ENCODE measurements around the gene RYK.
"Not testable (repeated sequence)": the region's sequence is repeated elsewhere in the genome, so short reads cannot be mapped to it uniquely, and the experiment has no call there.

RYK gene

DNA sequence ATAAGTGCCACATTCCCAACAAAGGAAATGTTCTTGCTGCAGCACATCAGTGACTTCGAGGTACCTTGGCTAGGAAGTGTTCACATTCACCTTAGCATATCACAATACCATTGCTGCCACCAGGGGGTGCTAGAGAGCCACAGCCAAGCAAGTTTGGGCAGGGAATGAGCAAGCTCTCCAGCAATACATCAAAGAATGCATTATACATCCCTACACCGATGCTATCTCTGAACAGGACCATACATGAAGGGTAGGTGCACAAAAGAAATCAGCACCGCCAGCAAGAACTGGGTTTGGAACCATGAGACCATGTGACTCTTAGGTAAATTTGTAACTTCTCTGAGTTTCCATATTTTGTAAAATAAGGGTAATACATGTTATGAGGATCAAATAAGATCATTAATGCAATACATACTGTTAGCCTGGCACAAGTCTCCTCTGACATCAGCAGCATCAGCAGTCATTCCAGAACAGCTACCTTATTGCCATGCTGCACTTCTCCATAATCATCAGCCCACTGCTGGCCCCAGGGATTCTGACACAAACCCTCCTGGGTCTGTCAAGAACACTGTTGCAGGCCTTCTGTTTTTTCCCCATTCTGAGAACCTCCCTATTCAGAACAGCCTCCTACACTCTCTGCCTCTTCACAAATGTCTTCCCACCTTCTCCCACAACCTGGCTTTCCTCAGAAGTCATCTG is 37.5 kb downstream of the RYK start:
- Histone ChIP-seq H3K27ac (no peak overlapping the region), H3K4me1 (ENCODE audit: control insufficient read depth in 1 of 2, insufficient read depth in 1 of 2, low read depth in 1 of 2, low read length in 1 of 2) (no peaks in the 10 kb centered on the region), H3K36me3 (peaks cover 13% of the 10 kb centered on the region), H3K9me3 (no peaks in the 10 kb centered on the region), H3K27me3 (no peaks in the 10 kb centered on the region), H3K4me3 (ENCODE audit: low read depth in 1 of 2, low read length in 1 of 2) (no peak overlapping the region)
- TF ChIP-seq CTCF (IDR thresholded peaks at IDR 0.05) = peak; percentile 80

GRCh38 chr3:134211797-134212196 is 38.9 kb downstream of the RYK start:
- H3K27ac ChIP-seq = no peak overlapping the region
- no peaks in the 10 kb centered on the region for H3K9me3 ChIP-seq
- no peak for TF ChIP-seq CTCF (IDR thresholded peaks at IDR 0.05)
- no peaks in the 10 kb centered on the region for H3K4me1 ChIP-seq (ENCODE audit: control insufficient read depth in 1 of 2, insufficient read depth in 1 of 2, low read depth in 1 of 2, low read length in 1 of 2)
- H3K4me3 ChIP-seq (ENCODE audit: low read depth in 1 of 2, low read length in 1 of 2) = no peak overlapping the region
- peaks cover 19% of the 10 kb centered on the region for H3K36me3 ChIP-seq
- H3K27me3 ChIP-seq = no peaks in the 10 kb centered on the region

- H3K36me3 ChIP-seq = peaks cover 22% of the 10 kb centered on the region
- H3K27ac ChIP-seq = no peak overlapping the region
- no peak overlapping the region for H3K4me3 ChIP-seq (ENCODE audit: low read depth in 1 of 2, low read length in 1 of 2)
- no peaks in the 10 kb centered on the region for H3K4me1 ChIP-seq (ENCODE audit: control insufficient read depth in 1 of 2, insufficient read depth in 1 of 2, low read depth in 1 of 2, low read length in 1 of 2)
- TF ChIP-seq CTCF (IDR thresholded peaks at IDR 0.05) = no peak
- no peaks in the 10 kb centered on the region for H3K9me3 ChIP-seq
- no peaks in the 10 kb centered on the region for H3K27me3 ChIP-seq
Observed at GRCh38 chr3:134205451-134205850, 45.2 kb downstream of the RYK start.

DNA sequence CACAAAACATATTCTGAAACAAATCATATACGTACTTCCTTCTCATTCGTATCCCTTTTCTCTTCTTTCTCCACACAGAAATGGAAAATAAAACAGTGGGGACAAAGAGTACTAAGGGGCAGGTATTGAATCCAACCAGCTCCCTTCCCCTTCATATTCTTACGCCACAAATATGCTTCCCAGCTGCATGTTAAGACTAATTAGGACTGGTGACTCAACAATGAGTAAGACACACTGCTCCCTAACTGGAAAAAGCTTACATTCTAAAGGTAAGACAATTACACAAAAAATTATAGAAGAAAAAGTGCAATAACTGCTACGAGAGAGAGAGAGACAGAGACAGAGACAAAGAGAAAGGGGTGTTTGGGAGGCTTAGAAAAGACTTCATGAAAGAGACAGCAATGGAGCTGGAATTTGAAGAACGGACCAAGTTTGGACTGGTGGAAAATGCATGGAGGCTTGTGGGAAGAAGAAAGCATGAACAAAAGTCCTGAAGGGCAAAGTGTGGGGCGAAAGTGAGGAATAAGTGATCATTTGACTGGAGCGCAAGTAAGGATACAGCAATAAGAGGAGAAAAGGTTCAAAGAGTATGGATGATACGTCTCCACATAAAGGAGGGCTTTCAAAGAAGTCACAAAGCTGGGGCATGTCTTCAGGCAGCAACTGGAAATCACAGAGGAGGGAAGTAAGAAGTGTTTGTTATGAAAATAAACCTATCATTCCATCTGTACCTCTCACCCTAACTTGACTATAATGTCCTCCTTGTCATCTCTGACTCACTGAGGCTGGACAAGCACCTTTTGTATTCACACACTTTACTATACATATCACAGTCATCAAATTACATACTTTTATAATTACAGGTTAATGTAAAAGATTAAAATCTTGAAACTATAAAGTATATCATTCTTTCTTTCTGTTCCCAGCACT is 49.2 kb downstream of the RYK start:
- no peaks in the 10 kb centered on the region for H3K27me3 ChIP-seq
- H3K4me3 ChIP-seq (ENCODE audit: low read depth in 1 of 2, low read length in 1 of 2) = no peak overlapping the region

GRCh38 chr3:134199880-134200279 is 50.8 kb downstream of the RYK start:
- H3K36me3 ChIP-seq = peaks cover 25% of the 10 kb centered on the region
- not testable (repeated sequence) for H3K27me3 ChIP-seq; H3K9me3 ChIP-seq; H3K27ac ChIP-seq; H3K4me1 ChIP-seq (ENCODE audit: control insufficient read depth in 1 of 2, insufficient read depth in 1 of 2, low read depth in 1 of 2, low read length in 1 of 2); H3K4me3 ChIP-seq (ENCODE audit: low read depth in 1 of 2, low read length in 1 of 2)

More for the DNA sequence above, 49.2 kb downstream of the RYK start:
- Histone ChIP-seq H3K27ac (no peak overlapping the region), H3K36me3 (peaks cover 26% of the 10 kb centered on the region), H3K4me1 (ENCODE audit: control insufficient read depth in 1 of 2, insufficient read depth in 1 of 2, low read depth in 1 of 2, low read length in 1 of 2) (no peaks in the 10 kb centered on the region), H3K9me3 (no peaks in the 10 kb centered on the region)
- TF ChIP-seq CTCF (IDR thresholded peaks at IDR 0.05) = no peak

DNA sequence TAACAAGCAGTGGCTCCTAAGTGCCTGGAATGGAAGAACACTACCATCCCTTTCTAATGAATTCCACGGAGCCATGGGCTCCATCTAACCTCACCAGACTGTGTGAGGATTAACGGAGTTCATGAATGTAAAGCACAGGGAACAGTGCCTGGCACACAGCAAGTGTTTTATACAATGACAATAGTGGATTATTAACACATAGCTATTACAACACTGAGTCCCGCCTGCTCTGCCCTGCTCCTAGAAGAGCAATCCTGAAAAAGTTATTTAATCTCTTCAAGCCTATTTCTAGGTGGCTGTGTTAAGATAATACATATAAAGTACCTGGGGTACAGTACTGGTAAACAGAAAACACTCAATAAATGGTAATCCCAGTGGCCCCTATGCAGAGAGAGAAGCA is 51.4 kb downstream of the RYK start:
- no peak overlapping the region for H3K4me3 ChIP-seq (ENCODE audit: low read depth in 1 of 2, low read length in 1 of 2)
- no peak for TF ChIP-seq CTCF (IDR thresholded peaks at IDR 0.05)
- H3K9me3 ChIP-seq = no peaks in the 10 kb centered on the region
- no peak overlapping the region for H3K27ac ChIP-seq
- peaks cover 25% of the 10 kb centered on the region for H3K36me3 ChIP-seq
- H3K27me3 ChIP-seq = no peaks in the 10 kb centered on the region
- H3K4me1 ChIP-seq (ENCODE audit: control insufficient read depth in 1 of 2, insufficient read depth in 1 of 2, low read depth in 1 of 2, low read length in 1 of 2) = no peaks in the 10 kb centered on the region

Data from neutrophil (primary cell).